Esophagus muscularis mucosa (tissue), 4 donors: ENCODE data around the gene DAW1. TPM values are rescaled to one million over a fixed set of nuclear protein-coding genes. Genes with fewer than 3 reads are reported as not detected.

Experiments
- DNase-seq: peaks from one replicate; pipeline ENCODE4 v3.0.0-alpha.2; 2017; ENCODE audit errors: extremely low spot score
- H3K27ac ChIP-seq, 4 donors: fragments of 200-600 bp; sonication (generic); replicated peaks in 1 of 4; 1 replicate in 3 of 4; 2 replicates in 1 of 4; pipeline ENCODE4 v1.5.1; 2016 to 2019; ENCODE audit warnings: mild to moderate bottlenecking in 1 of 4
- H3K27me3 ChIP-seq, 4 donors: fragments of 200-600 bp; sonication (generic); one replicate each; pipeline versions ENCODE4 v1.5.1 to v1.6.0; 2016 to 2019
- H3K36me3 ChIP-seq, 4 donors: fragments of 200-600 bp; sonication (generic); one replicate each; pipeline ENCODE4 v1.5.1; 2016 to 2019
- H3K4me1 ChIP-seq, 4 donors: fragments of 200-600 bp; sonication (generic); one replicate each; pipeline ENCODE4 v1.5.1; 2016 to 2019
- H3K4me3 ChIP-seq, 4 donors: fragments of 200-600 bp; sonication (generic); 1 replicate in 2 of 4; 2 replicates in 2 of 4; pipeline ENCODE4 v1.5.1; 2016 to 2019; ENCODE audit warnings: mild to moderate bottlenecking in 4 of 4, moderate library complexity in 1 of 4
- H3K9me3 ChIP-seq, 4 donors: fragments of 200-600 bp; sonication (generic); 1 replicate in 3 of 4; 2 replicates in 1 of 4; pipeline ENCODE4 v1.5.1; 2016 to 2019
- CTCF ChIP-seq, 3 experiments: fragments of 200-600 bp in 2 of 3; fragments of 450-650 bp in 1 of 3; sonication (generic) in 2 of 3; IDR thresholded peaks; one replicate each; pipeline ENCODE4 v1.5.1; 2017 to 2019; ENCODE audit warnings: antibody characterized with exemption in 3 of 3, mild to moderate bottlenecking in 2 of 3, moderate library complexity in 1 of 3
- EP300 ChIP-seq: sonication (generic); formaldehyde crosslinking; IDR thresholded peaks from one replicate; pipeline ENCODE4 v1.6.1; 2017; ENCODE audit warnings: antibody characterized with exemption
- POLR2A ChIP-seq: fragments of 450-650 bp; IDR thresholded peaks from one replicate; pipeline ENCODE4 v1.6.1; 2017; ENCODE audit warnings: antibody characterized with exemption, moderate library complexity, mild to moderate bottlenecking, low read depth
- POLR2AphosphoS5 ChIP-seq, 2 donors: sonication (generic); formaldehyde crosslinking; IDR thresholded peaks; one replicate each; pipeline ENCODE4 v1.6.1; 2017; ENCODE audit warnings: antibody characterized with exemption in 2 of 2
- WGBS: methylation state at CpG from one replicate; pipeline ENCODE4 v1.1.5; 2018; 5-methylcytosine and 5-hydroxymethylcytosine counted together
- intact Hi-C: fragments of 100-400 bp; cut with DNase I; formaldehyde crosslinking; loops from one replicate; pipeline ENCODE4 v1.15.1; 2023
- total RNA-seq, 4 donors: library from RNA; depleted of rRNA; stranded (reverse); fragments of >200 nt; gene quantifications; one replicate each; pipeline versions ENCODE4 v1.1.0 to v1.2.1, GENCODE V29; 2016

Gene DAW1
- total RNA-seq, 4 donors from 2014 or later, result 0.26 to 0.33 TPM; not detected in 2

- intact Hi-C loops, result no loop called here
- no peaks in the 10 kb centered on the region for H3K9me3 ChIP-seq
- no peaks in the 10 kb centered on the region for H3K36me3 ChIP-seq
- TF ChIP-seq POLR2A (no peak), CTCF (IDR thresholded peaks at IDR 0.05) (no peak), EP300 (no peak), POLR2AphosphoS5 (IDR thresholded peaks at IDR 0.05) (no peak)
- WGBS, result 63% methylated on average over 10 of the region's 10 CpGs
- DNase-seq, result no peak
- H3K4me3 ChIP-seq, result no peak overlapping the region
- H3K27me3 ChIP-seq, result no peaks in the 10 kb centered on the region
- no peaks in the 10 kb centered on the region for H3K4me1 ChIP-seq
- H3K27ac ChIP-seq, result no peak overlapping the region
Measured at GRCh38 chr2:227826019-227826521, 45.4 kb upstream of the DAW1 start.

- H3K4me3 ChIP-seq, result no peak overlapping the region
- DNase-seq, result no peak
- intact Hi-C loops, result no loop called here
- H3K4me1 ChIP-seq, result no peaks in the 10 kb centered on the region
- H3K27me3 ChIP-seq, result no peaks in the 10 kb centered on the region
- H3K9me3 ChIP-seq, result no peaks in the 10 kb centered on the region
- TF ChIP-seq POLR2AphosphoS5 (IDR thresholded peaks at IDR 0.05), result no peak
- TF ChIP-seq POLR2A, result no peak
- TF ChIP-seq CTCF (IDR thresholded peaks at IDR 0.05), result no peak
- TF ChIP-seq EP300, result no peak
- 25% methylated on average over 2 of the region's 2 CpGs for WGBS
- H3K36me3 ChIP-seq, result no peaks in the 10 kb centered on the region
- H3K27ac ChIP-seq, result no peak overlapping the region
Measured at GRCh38 chr2:227826563-227826962, 44.9 kb upstream of the DAW1 start.

GRCh38 chr2:227827143-227827542, 44.3 kb upstream of the DAW1 start:
- no peak overlapping the region for H3K27ac ChIP-seq
- H3K9me3 ChIP-seq, result no peaks in the 10 kb centered on the region
- H3K27me3 ChIP-seq, result no peaks in the 10 kb centered on the region
- WGBS, result 87% methylated on average over 7 of the region's 7 CpGs
- no peaks in the 10 kb centered on the region for H3K4me1 ChIP-seq
- intact Hi-C loops, result no loop called here
- no peak overlapping the region for H3K4me3 ChIP-seq
- TF ChIP-seq POLR2A, result no peak
- no peak for TF ChIP-seq CTCF (IDR thresholded peaks at IDR 0.05)
- TF ChIP-seq EP300, result no peak
- TF ChIP-seq POLR2AphosphoS5 (IDR thresholded peaks at IDR 0.05), result no peak
- H3K36me3 ChIP-seq, result no peaks in the 10 kb centered on the region
- DNase-seq, result no peak

- Histone ChIP-seq H3K9me3 (no peaks in the 10 kb centered on the region), H3K27me3 (no peaks in the 10 kb centered on the region), H3K36me3 (no peaks in the 10 kb centered on the region), H3K4me3 (no peak overlapping the region), H3K27ac (no peak overlapping the region), H3K4me1 (no peaks in the 10 kb centered on the region)
- no peak for TF ChIP-seq POLR2A
- no peak for TF ChIP-seq EP300
- TF ChIP-seq CTCF (IDR thresholded peaks at IDR 0.05), result no peak
- no peak for TF ChIP-seq POLR2AphosphoS5 (IDR thresholded peaks at IDR 0.05)
- intact Hi-C loops, result no loop called here
- DNase-seq, result no peak
Measured at GRCh38 chr2:227828477-227828912, 42.9 kb upstream of the DAW1 start.

- H3K27ac ChIP-seq, result no peak overlapping the region
- H3K9me3 ChIP-seq, result no peaks in the 10 kb centered on the region
- DNase-seq, result no peak
- H3K4me1 ChIP-seq, result no peaks in the 10 kb centered on the region
- no peaks in the 10 kb centered on the region for H3K36me3 ChIP-seq
- TF ChIP-seq CTCF (IDR thresholded peaks at IDR 0.05), result no peak
- TF ChIP-seq POLR2AphosphoS5 (IDR thresholded peaks at IDR 0.05), result no peak
- TF ChIP-seq EP300, result no peak
- TF ChIP-seq POLR2A, result no peak
- WGBS, result 84% methylated on average over 2 of the region's 2 CpGs
- intact Hi-C loops, result no loop called here
- no peak overlapping the region for H3K4me3 ChIP-seq
- no peaks in the 10 kb centered on the region for H3K27me3 ChIP-seq
Measured at GRCh38 chr2:227829337-227829736, 42.1 kb upstream of the DAW1 start.
